Lower leg skin (tissue), 4 donors: ENCODE data around the gene MLLT3. TPM values are rescaled to one million over a fixed set of nuclear protein-coding genes. Genes with fewer than 3 reads are reported as not detected.

Source experiments
- DNase-seq, 2 donors: peaks; one replicate each; pipeline ENCODE4 v3.0.0-alpha.2; 2019; ENCODE audit warnings: low spot score in 2 of 2
- H3K4me3 ChIP-seq: fragments of 200-600 bp; sonication (generic); 2 replicates; pipeline ENCODE4 v1.5.1; 2017; ENCODE audit warnings: mild to moderate bottlenecking, low read depth; ENCODE audit not compliant: poor library complexity, severe bottlenecking
- CTCF ChIP-seq, 3 donors: fragments of 450-650 bp; IDR thresholded peaks; one replicate each; pipeline ENCODE4 v1.5.1; 2016; ENCODE audit warnings: antibody characterized with exemption in 3 of 3, mild to moderate bottlenecking in 3 of 3, moderate library complexity in 2 of 3
- POLR2A ChIP-seq, 2 donors: fragments of 450-650 bp; IDR thresholded peaks; one replicate each; pipeline ENCODE4 v1.6.1; 2016 to 2017; ENCODE audit warnings: antibody characterized with exemption in 2 of 2, mild to moderate bottlenecking in 1 of 2, moderate library complexity in 1 of 2
- WGBS, 2 donors: methylation state at CpG; one replicate each; pipeline ENCODE4 v1.1.5; 2018; 5-methylcytosine and 5-hydroxymethylcytosine counted together
- intact Hi-C: fragments of 100-400 bp; cut with DNase I; formaldehyde crosslinking; loops from one replicate; pipeline ENCODE4 v1.15.0; 2023; ENCODE audit warnings: low total_unique reads
- total RNA-seq, 4 donors: library from RNA; depleted of rRNA; stranded (reverse); fragments of >200 nt; gene quantifications; one replicate each; pipeline ENCODE4 v1.1.0, GENCODE V29; 2016

The MLLT3 gene
- total RNA-seq, 4 donors from 2014 or later = 10.6 to 15.2 (median 12.5) TPM

- intact Hi-C loops = no loop called here
- no peak for TF ChIP-seq POLR2A (IDR thresholded peaks at IDR 0.05)
- no peak for TF ChIP-seq CTCF (IDR thresholded peaks at IDR 0.05)
- H3K4me3 ChIP-seq = no peak overlapping the region
- no peak for DNase-seq
- WGBS, 2 donors = 76 to 78% methylated on average over 3 of the region's 3 CpGs
Measured at GRCh38 chr9:20611691-20612287, 10.5 kb downstream of the MLLT3 start.

GRCh38 chr9:20610591-20610990, 11.7 kb downstream of the MLLT3 start:
- no peak overlapping the region for H3K4me3 ChIP-seq
- intact Hi-C loops = no loop called here
- TF ChIP-seq CTCF (IDR thresholded peaks at IDR 0.05) (no peak), POLR2A (IDR thresholded peaks at IDR 0.05) (no peak)
- no peak for DNase-seq
- 76 to 77% methylated on average over 2 of the region's 2 CpGs for WGBS, 2 donors

GRCh38 chr9:20608582-20608981, 13.7 kb downstream of the MLLT3 start:
- intact Hi-C loops = no loop called here
- 86 to 89% methylated on average over 5 of the region's 5 CpGs for WGBS, 2 donors
- TF ChIP-seq POLR2A (IDR thresholded peaks at IDR 0.05) = no peak
- no peak for TF ChIP-seq CTCF (IDR thresholded peaks at IDR 0.05)
- no peak for DNase-seq
- H3K4me3 ChIP-seq = no peak overlapping the region

GRCh38 chr9:20606652-20607051, 15.6 kb downstream of the MLLT3 start:
- DNase-seq = no peak
- WGBS, 2 donors = 31 to 44% methylated on average over 2 of the region's 2 CpGs
- TF ChIP-seq POLR2A (IDR thresholded peaks at IDR 0.05) = no peak
- TF ChIP-seq CTCF (IDR thresholded peaks at IDR 0.05) = no peak
- no peak overlapping the region for H3K4me3 ChIP-seq
- intact Hi-C loops = no loop called here

- WGBS, 2 donors = 42% methylated on average over 5 of the region's 5 CpGs
- intact Hi-C loops = no loop called here
- TF ChIP-seq POLR2A (IDR thresholded peaks at IDR 0.05) (no peak), CTCF (IDR thresholded peaks at IDR 0.05) (no peak)
- no peak for DNase-seq
- H3K4me3 ChIP-seq = no peak overlapping the region
Measured at GRCh38 chr9:20604562-20604961, 17.7 kb downstream of the MLLT3 start.
